ENCODE measurements around the gene DAPP1. TPM values are rescaled to one million over a fixed set of nuclear protein-coding genes. Genes with fewer than 3 reads are reported as not detected.

Gene DAPP1
- total RNA-seq, 1 donor from 2014 or later = not detected

DNA sequence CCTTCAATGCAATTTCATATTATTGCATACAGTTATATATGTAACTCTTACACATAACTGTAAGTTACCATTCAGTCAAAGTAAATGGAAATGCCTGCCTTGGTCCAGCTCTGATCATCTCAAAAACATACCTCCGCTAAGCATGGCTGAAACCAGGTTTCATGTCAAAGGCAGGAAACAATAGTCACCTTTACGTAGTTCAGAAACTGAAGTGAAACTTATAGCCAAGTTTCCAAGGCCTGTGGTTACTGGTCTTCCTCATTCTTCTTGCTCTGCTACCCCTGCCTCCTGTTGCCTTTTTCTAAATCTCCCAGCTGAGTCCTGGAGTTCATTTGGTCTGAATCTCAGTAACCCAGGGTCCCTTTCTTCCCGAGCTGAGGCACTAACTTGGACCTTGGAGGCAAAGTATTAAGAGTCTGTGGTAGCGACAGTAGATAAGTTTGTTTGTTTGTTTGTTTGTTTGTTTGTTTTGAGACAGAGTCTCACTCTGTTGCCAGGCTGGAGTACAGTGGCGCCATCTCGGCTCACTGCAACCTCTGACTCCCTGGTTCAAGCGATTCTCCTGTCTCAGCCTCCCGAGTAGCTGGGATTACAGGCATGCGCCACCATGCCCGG lies 30.8 kb downstream of the DAPP1 start:
- H2AFZ ChIP-seq (replicated peaks) = no peak overlapping the region
- H3K4me1 Mint-ChIP-seq = peaks cover 4% of the 10 kb centered on the region
- H3K9me3 ChIP-seq (ENCODE audit: low read depth) = no peaks in the 10 kb centered on the region
- no peak overlapping the region for H3K9ac ChIP-seq
- no peak overlapping the region for H3K27ac ChIP-seq
- H3K36me3 Mint-ChIP-seq = no peaks in the 10 kb centered on the region
- no peaks in the 10 kb centered on the region for H3K9me3 Mint-ChIP-seq
- H3K79me2 ChIP-seq (ENCODE audit: low read depth) = no peaks in the 10 kb centered on the region
- no peak overlapping the region for H3K27ac Mint-ChIP-seq
- H3F3A ChIP-seq (ENCODE audit: low read depth) = no peaks in the 10 kb centered on the region
- H3K4me1 ChIP-seq = no peaks in the 10 kb centered on the region
- H4K20me1 ChIP-seq (ENCODE audit: low read depth) = no peaks in the 10 kb centered on the region
- DNase-seq (ENCODE audit: low spot score) = no peak
- no peak overlapping the region for H3K4me3 Mint-ChIP-seq
- TF ChIP-seq, protein P1, sequence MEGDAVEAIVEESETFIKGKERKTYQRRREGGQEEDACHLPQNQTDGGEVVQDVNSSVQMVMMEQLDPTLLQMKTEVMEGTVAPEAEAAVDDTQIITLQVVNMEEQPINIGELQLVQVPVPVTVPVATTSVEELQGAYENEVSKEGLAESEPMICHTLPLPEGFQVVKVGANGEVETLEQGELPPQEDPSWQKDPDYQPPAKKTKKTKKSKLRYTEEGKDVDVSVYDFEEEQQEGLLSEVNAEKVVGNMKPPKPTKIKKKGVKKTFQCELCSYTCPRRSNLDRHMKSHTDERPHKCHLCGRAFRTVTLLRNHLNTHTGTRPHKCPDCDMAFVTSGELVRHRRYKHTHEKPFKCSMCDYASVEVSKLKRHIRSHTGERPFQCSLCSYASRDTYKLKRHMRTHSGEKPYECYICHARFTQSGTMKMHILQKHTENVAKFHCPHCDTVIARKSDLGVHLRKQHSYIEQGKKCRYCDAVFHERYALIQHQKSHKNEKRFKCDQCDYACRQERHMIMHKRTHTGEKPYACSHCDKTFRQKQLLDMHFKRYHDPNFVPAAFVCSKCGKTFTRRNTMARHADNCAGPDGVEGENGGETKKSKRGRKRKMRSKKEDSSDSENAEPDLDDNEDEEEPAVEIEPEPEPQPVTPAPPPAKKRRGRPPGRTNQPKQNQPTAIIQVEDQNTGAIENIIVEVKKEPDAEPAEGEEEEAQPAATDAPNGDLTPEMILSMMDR (IDR thresholded peaks at IDR 0.05) = no peak
- TF ChIP-seq EZH2 (IDR thresholded peaks at IDR 0.05) (no peak), EZH2phosphoT487 (IDR thresholded peaks at IDR 0.05) (no peak)
- H3K36me3 ChIP-seq = no peaks in the 10 kb centered on the region
- H3K4me3 ChIP-seq = no peak overlapping the region
- no peak overlapping the region for H3K4me2 ChIP-seq
- no peaks in the 10 kb centered on the region for H3K27me3 ChIP-seq
- H3K27me3 Mint-ChIP-seq (ENCODE audit: insufficient read depth, low read depth) = peaks cover 2% of the 10 kb centered on the region

DNA sequence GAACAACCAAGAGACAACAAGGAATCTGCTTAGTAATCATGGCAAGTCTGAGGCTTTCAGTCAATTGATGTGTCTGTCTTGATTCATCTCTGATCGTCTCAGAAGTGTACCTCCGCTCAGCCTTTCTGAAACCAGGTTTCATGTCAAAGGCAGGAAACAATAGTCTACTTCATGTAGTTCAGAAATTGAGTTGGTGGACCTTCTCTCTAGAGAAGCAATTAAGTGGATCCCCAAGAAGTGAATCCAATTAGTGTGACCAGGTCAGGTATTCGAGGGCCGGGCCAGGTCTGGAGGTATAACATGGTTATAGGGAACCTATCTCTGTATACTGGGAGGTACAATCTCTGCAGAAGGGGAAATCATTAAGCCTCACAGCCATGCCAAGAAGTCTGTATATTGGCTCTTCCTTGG lies 32.0 kb downstream of the DAPP1 start:
- Histone ChIP-seq H3K79me2 (ENCODE audit: low read depth) (no peaks in the 10 kb centered on the region), H3K4me3 (no peak overlapping the region), H3K36me3 (no peaks in the 10 kb centered on the region), H3F3A (ENCODE audit: low read depth) (no peaks in the 10 kb centered on the region), H3K4me2 (no peak overlapping the region), H3K9me3 (ENCODE audit: low read depth) (no peaks in the 10 kb centered on the region), H4K20me1 (ENCODE audit: low read depth) (no peaks in the 10 kb centered on the region), H2AFZ (replicated peaks) (no peak overlapping the region), H3K27ac (no peak overlapping the region), H3K4me1 (no peaks in the 10 kb centered on the region), H3K27me3 (no peaks in the 10 kb centered on the region), H3K9ac (no peak overlapping the region)
- Mint-ChIP-seq H3K9me3 (no peaks in the 10 kb centered on the region), H3K36me3 (no peaks in the 10 kb centered on the region), H3K27ac (no peak overlapping the region), H3K4me3 (no peak overlapping the region), H3K27me3 (ENCODE audit: insufficient read depth, low read depth) (peaks cover 2% of the 10 kb centered on the region), H3K4me1 (peaks cover 4% of the 10 kb centered on the region)
- no peak for DNase-seq (ENCODE audit: low spot score)
- no peak for TF ChIP-seq EZH2 (IDR thresholded peaks at IDR 0.05)
- no peak for TF ChIP-seq EZH2phosphoT487 (IDR thresholded peaks at IDR 0.05)
- TF ChIP-seq, protein P1 (IDR thresholded peaks at IDR 0.05) = no peak

DNA sequence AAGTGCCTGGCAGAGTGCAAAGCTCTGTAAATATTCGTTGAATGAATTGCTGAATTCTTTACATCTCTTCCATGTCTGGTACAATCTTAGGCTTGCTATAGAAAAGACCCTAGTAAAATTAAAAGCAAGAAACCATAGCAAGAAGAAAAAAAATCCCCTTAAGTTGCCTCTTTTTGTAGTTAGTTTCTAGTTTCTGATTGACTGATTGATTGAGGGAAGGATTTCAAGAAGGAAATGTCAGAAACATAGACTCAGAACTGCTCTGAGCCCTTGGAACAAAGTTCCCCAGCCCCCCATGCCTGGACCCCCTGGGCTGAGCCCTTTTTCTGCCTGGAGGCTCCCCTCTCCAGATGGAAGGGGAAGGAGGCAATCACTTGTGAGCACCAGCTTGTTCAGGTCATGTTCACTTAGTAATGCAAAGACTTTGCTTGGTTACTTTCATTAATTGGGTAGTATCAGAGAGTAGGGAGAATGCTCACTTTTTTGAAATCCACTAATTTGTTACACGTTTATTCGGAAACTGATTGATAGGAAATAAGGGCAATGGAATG lies 35.6 kb downstream of the DAPP1 start:
- H3K4me1 ChIP-seq = peaks cover 4% of the 10 kb centered on the region
- no peak for DNase-seq (ENCODE audit: low spot score)
- H3F3A ChIP-seq (ENCODE audit: low read depth) = no peaks in the 10 kb centered on the region
- H2AFZ ChIP-seq (replicated peaks) = no peak overlapping the region
- no peaks in the 10 kb centered on the region for H3K9me3 Mint-ChIP-seq
- H3K4me3 Mint-ChIP-seq = no peak overlapping the region
- H3K27ac ChIP-seq = no peak overlapping the region
- peaks cover 2% of the 10 kb centered on the region for H3K27me3 Mint-ChIP-seq (ENCODE audit: insufficient read depth, low read depth)
- no peaks in the 10 kb centered on the region for H3K9me3 ChIP-seq (ENCODE audit: low read depth)
- H3K36me3 Mint-ChIP-seq = no peaks in the 10 kb centered on the region
- no peak overlapping the region for H3K4me3 ChIP-seq
- H3K9ac ChIP-seq = no peak overlapping the region
- H3K4me1 Mint-ChIP-seq = peaks cover 13% of the 10 kb centered on the region
- H4K20me1 ChIP-seq (ENCODE audit: low read depth) = no peaks in the 10 kb centered on the region
- H3K4me2 ChIP-seq = no peak overlapping the region
- no peaks in the 10 kb centered on the region for H3K79me2 ChIP-seq (ENCODE audit: low read depth)
- TF ChIP-seq EZH2phosphoT487 (IDR thresholded peaks at IDR 0.05) (no peak), EZH2 (IDR thresholded peaks at IDR 0.05) (no peak)
- TF ChIP-seq, protein P1 (IDR thresholded peaks at IDR 0.05) = no peak
- H3K27me3 ChIP-seq = no peaks in the 10 kb centered on the region
- no peak overlapping the region for H3K27ac Mint-ChIP-seq
- no peaks in the 10 kb centered on the region for H3K36me3 ChIP-seq

All from neural progenitor cell (in vitro differentiated cells).